HUDEP-2 (cell line): ENCODE data around the gene USO1.

ENCODE experiments used
- DNase-seq, 76 experiments: peaks; one replicate each; lab custom pipeline; 2025; ENCODE audit not compliant: unreplicated experiment in 76 of 76; lab: John Stamatoyannopoulos, UW

The USO1 gene

GRCh38 chr4:75834095-75834771, 109.9 kb downstream of the USO1 start:
- no peak for DNase-seq

GRCh38 chr4:75834772-75835154, 110.4 kb downstream of the USO1 start:
- no peak for DNase-seq

- DNase-seq: no peak
Observed at GRCh38 chr4:75841641-75842520, 117.5 kb downstream of the USO1 start.

GRCh38 chr4:75843596-75843995, 119.2 kb downstream of the USO1 start:
- DNase-seq: no peak

- no peak for DNase-seq
Observed at GRCh38 chr4:75844151-75844662, 119.8 kb downstream of the USO1 start.

- no peak for DNase-seq
Observed at GRCh38 chr4:75845992-75846391, 121.6 kb downstream of the USO1 start.

GRCh38 chr4:75848171-75848760, 123.9 kb downstream of the USO1 start:
- DNase-seq: peak in 48 of 76 experiments; percentile 2 to 74 (median 34)

- no peak for DNase-seq
Observed at GRCh38 chr4:75848891-75849290, 124.5 kb downstream of the USO1 start.

GRCh38 chr4:75849461-75849860, 125.1 kb downstream of the USO1 start:
- no peak for DNase-seq

GRCh38 chr4:75858721-75859120, 134.3 kb downstream of the USO1 start:
- DNase-seq: no peak

GRCh38 chr4:75860606-75861005, 136.2 kb downstream of the USO1 start:
- DNase-seq: no peak
